HepG2 (cell line): ENCODE results near the gene TFEB. TPM values are rescaled to one million over a fixed set of nuclear protein-coding genes. Genes with fewer than 3 reads are reported as not detected.

Experiments
- CBFB ChIP-seq: sonication (generic); formaldehyde crosslinking; IDR thresholded peaks from 2 replicates; pipeline ENCODE4 v1.4.0; 2020; ENCODE audit warnings: missing genetic modification reagents
- DR1 ChIP-seq: sonication (generic); formaldehyde crosslinking; IDR thresholded peaks from 2 replicates; pipeline ENCODE4 v1.8.0; 2021; ENCODE audit warnings: mild to moderate bottlenecking, missing genetic modification reagents, inconsistent platforms
- ELF1 ChIP-seq: sonication (generic); formaldehyde crosslinking; IDR thresholded peaks from 2 replicates; pipeline ENCODE4 v1.4.0; 2020; ENCODE audit warnings: missing genetic modification reagents
- HNRNPL ChIP-seq: fragments of 200-400 bp; formaldehyde crosslinking; IDR thresholded peaks from 2 replicates; pipeline ENCODE4 v1.6.1; 2017; ENCODE audit warnings: mild to moderate bottlenecking, low read depth, low read length
- MIXL1 ChIP-seq: IDR thresholded peaks from 2 replicates; pipeline ENCODE4 v1.6.1; 2016
- MTA3 ChIP-seq: sonication (generic); formaldehyde crosslinking; IDR thresholded peaks from 2 replicates; pipeline ENCODE4 v1.4.0; 2020; ENCODE audit warnings: missing genetic modification reagents
- NBN ChIP-seq: fragments of 450-650 bp; conservative IDR thresholded peaks from 2 replicates; pipeline ENCODE4 v1.6.1; 2017
- NFIB ChIP-seq: sonication (generic); formaldehyde crosslinking; IDR thresholded peaks from 2 replicates; pipeline ENCODE4 v1.9.0; 2021; ENCODE audit warnings: missing genetic modification reagents, mild to moderate bottlenecking, borderline replicate concordance
- NFYB ChIP-seq: sonication (generic); formaldehyde crosslinking; IDR thresholded peaks from 2 replicates; pipeline ENCODE4 v1.4.0; 2020; ENCODE audit warnings: missing genetic modification reagents
- SATB2 ChIP-seq: sonication (generic); formaldehyde crosslinking; IDR thresholded peaks from 2 replicates; pipeline ENCODE4 v1.5.0; 2020; ENCODE audit warnings: missing genetic modification reagents
- SMARCC2 ChIP-seq: fragments of 450-650 bp; IDR thresholded peaks from 2 replicates; pipeline ENCODE4 v1.6.1; 2017; ENCODE audit warnings: antibody characterized with exemption, mild to moderate bottlenecking
- TARDBP ChIP-seq: sonication (generic); formaldehyde crosslinking; IDR thresholded peaks from 2 replicates; pipeline ENCODE4 v1.8.0; 2022; ENCODE audit warnings: mild to moderate bottlenecking, missing genetic modification reagents
- TBX3 ChIP-seq: fragments of 450-650 bp; IDR thresholded peaks from 2 replicates; pipeline ENCODE4 v1.6.1; 2017; ENCODE audit warnings: antibody characterized with exemption, mild to moderate bottlenecking, inconsistent platforms, borderline replicate concordance
- TOPORS ChIP-seq: sonication (generic); formaldehyde crosslinking; IDR thresholded peaks from 2 replicates; pipeline ENCODE4 v1.8.0; 2023; ENCODE audit warnings: mild to moderate bottlenecking, missing genetic modification reagents
- ZBTB39 ChIP-seq: sonication (generic); formaldehyde crosslinking; IDR thresholded peaks from 2 replicates; pipeline ENCODE4 v1.5.0; 2020; ENCODE audit warnings: missing genetic modification reagents
- ZNF24 ChIP-seq: fragments of 450-650 bp; IDR thresholded peaks from 2 replicates; pipeline ENCODE4 v1.6.1; 2017; ENCODE audit warnings: antibody characterized with exemption, mild to moderate bottlenecking
- ZNF3 ChIP-seq: IDR thresholded peaks from 2 replicates; pipeline ENCODE4 v1.7.0; 2017; ENCODE audit warnings: inconsistent platforms
- ZNF34 ChIP-seq: sonication (generic); formaldehyde crosslinking; IDR thresholded peaks from 2 replicates; pipeline ENCODE4 v1.4.0; 2020; ENCODE audit warnings: mild to moderate bottlenecking, missing genetic modification reagents, borderline replicate concordance
- ZNF460 ChIP-seq: sonication (generic); formaldehyde crosslinking; IDR thresholded peaks from 2 replicates; pipeline ENCODE4 v1.5.1; 2020; ENCODE audit warnings: missing genetic modification reagents, mild to moderate bottlenecking, borderline replicate concordance
- ZNF468 ChIP-seq: sonication (generic); formaldehyde crosslinking; IDR thresholded peaks from 2 replicates; pipeline ENCODE4 v1.8.0; 2022; ENCODE audit warnings: mild to moderate bottlenecking, moderate library complexity, missing genetic modification reagents
- ZNF501 ChIP-seq: sonication (generic); formaldehyde crosslinking; IDR thresholded peaks from 2 replicates; pipeline ENCODE4 v1.5.1; 2020; ENCODE audit warnings: mild to moderate bottlenecking, moderate library complexity, missing genetic modification reagents
- ZNF564 ChIP-seq: sonication (generic); formaldehyde crosslinking; IDR thresholded peaks from 2 replicates; pipeline ENCODE4 v1.8.1; 2023; ENCODE audit warnings: mild to moderate bottlenecking, missing genetic modification reagents
- ZNF790 ChIP-seq: sonication (generic); formaldehyde crosslinking; IDR thresholded peaks from 2 replicates; pipeline ENCODE4 v1.8.0; 2022; ENCODE audit warnings: missing genetic modification reagents, mild to moderate bottlenecking, borderline replicate concordance
- ZNF800 ChIP-seq: sonication (generic); formaldehyde crosslinking; IDR thresholded peaks from 2 replicates; pipeline ENCODE4 v1.4.0; 2020; ENCODE audit warnings: missing genetic modification reagents
- polyA plus RNA-seq, 8 experiments: library from polyadenylated mRNA; depleted of rRNA in 3 of 8; stranded (reverse) in 7 of 8; unstranded in 1 of 8; fragments of >200 nt; fragmentation: Illumina TruSeq in 4 of 8; extraction: Trizol in 4 of 8; gene quantifications; 2 replicates each; pipeline versions ENCODE4 v1.2.1 to v1.2.3, GENCODE V29; 2011 to 2016; ENCODE audit warnings: low read depth in 4 of 8, missing spikeins in 1 of 8, mixed read lengths in 1 of 8; ENCODE audit not compliant: insufficient read depth in 1 of 8
- total RNA-seq, 5 experiments: library from RNA; depleted of rRNA; stranded (reverse); fragments of >200 nt; fragmentation: Illumina TruSeq; extraction: Trizol; gene quantifications; 2 replicates each; pipeline ENCODE4 v1.2.3, GENCODE V29; 2016; ENCODE audit warnings: low read depth in 1 of 5
- TF ChIP-seq, protein P1 (sequence below): sonication (generic); formaldehyde crosslinking; IDR thresholded peaks from 2 replicates; pipeline ENCODE4 v1.8.0; 2022; ENCODE audit warnings: mild to moderate bottlenecking, missing genetic modification reagents, borderline replicate concordance
- TF ChIP-seq, protein P2 (sequence below): sonication (generic); formaldehyde crosslinking; IDR thresholded peaks from 2 replicates; pipeline ENCODE4 v1.8.0; 2023; ENCODE audit warnings: mild to moderate bottlenecking, missing genetic modification reagents

TFEB gene
- total and polyA plus RNA-seq, 2 of the 13 experiments (the other 11 are each of a cell fraction or from before 2014, with no cell fraction given) = 13.3 to 18.7 TPM

- TF ChIP-seq ZBTB39 = peak; percentile 54; the same call in 1 of the 2 replicates
- TF ChIP-seq CBFB (CRISPR knock-in tag) = peak; percentile 95
- no peak for TF ChIP-seq HNRNPL
- no peak for TF ChIP-seq SATB2 (CRISPR knock-in tag)
- TF ChIP-seq, protein P1, sequence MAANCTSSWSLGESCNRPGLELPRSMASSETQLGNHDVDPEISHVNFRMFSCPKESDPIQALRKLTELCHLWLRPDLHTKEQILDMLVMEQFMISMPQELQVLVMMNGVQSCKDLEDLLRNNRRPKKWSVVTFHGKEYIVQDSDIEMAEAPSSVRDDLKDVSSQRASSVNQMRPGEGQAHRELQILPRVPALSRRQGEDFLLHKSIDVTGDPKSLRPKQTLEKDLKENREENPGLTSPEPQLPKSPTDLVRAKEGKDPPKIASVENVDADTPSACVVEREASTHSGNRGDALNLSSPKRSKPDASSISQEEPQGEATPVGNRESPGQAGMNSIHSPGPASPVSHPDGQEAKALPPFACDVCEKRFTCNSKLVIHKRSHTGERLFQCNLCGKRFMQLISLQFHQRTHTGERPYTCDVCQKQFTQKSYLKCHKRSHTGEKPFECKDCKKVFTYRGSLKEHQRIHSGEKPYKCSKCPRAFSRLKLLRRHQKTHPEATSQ = no peak
- TF ChIP-seq TOPORS (CRISPR knock-in tag) = peak; percentile 43; the same call in 1 of the 2 replicates
- TF ChIP-seq TARDBP (CRISPR knock-in tag) = peak; percentile 91
- TF ChIP-seq ZNF790 (CRISPR knock-in tag) = no peak
- TF ChIP-seq MTA3 (CRISPR knock-in tag) = no peak
- TF ChIP-seq NFYB (CRISPR knock-in tag) = no peak
- no peak for TF ChIP-seq SMARCC2
- TF ChIP-seq, protein P2, sequence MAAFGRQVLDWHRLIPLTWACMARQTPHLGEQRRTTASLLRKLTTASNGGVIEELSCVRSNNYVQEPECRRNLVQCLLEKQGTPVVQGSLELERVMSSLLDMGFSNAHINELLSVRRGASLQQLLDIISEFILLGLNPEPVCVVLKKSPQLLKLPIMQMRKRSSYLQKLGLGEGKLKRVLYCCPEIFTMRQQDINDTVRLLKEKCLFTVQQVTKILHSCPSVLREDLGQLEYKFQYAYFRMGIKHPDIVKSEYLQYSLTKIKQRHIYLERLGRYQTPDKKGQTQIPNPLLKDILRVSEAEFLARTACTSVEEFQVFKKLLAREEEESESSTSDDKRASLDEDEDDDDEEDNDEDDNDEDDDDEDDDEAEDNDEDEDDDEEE (CRISPR knock-in tag) = no peak
- TF ChIP-seq ZNF34 (CRISPR knock-in tag) = peak; percentile 89
- peak; percentile 91 for TF ChIP-seq ZNF501 (CRISPR knock-in tag)
- TF ChIP-seq ZNF460 = no peak; the same call in 1 of the 2 replicates
- TF ChIP-seq ZNF564 (CRISPR knock-in tag) = no peak; the same call in 1 of the 2 replicates
- TF ChIP-seq ZNF800 (CRISPR knock-in tag) = no peak
- peak; percentile 79 for TF ChIP-seq MIXL1 (CRISPR knock-in tag)
- peak; percentile 74 for TF ChIP-seq ELF1 (CRISPR knock-in tag)
- peak; percentile 52; the same call in 1 of the 2 replicates for TF ChIP-seq DR1 (CRISPR knock-in tag)
- TF ChIP-seq ZNF468 (CRISPR knock-in tag) = no peak
- 0 out of 2 replicates have a peak, but pooled peaks have one; percentile 46 for TF ChIP-seq NBN
- no peak for TF ChIP-seq NFIB
- TF ChIP-seq TBX3 = no peak
- 0 out of 2 replicates have a peak, but pooled peaks have one; percentile 54 for TF ChIP-seq ZNF24
- TF ChIP-seq ZNF3 = no peak
Measured at GRCh38 chr6:41779788-41780550, 44.6 kb upstream of the TFEB start, which contains the start of gene FRS3 (continued).
